ENCODE measurements around the gene TCERG1L. TPM values are rescaled to one million over a fixed set of nuclear protein-coding genes. Genes with fewer than 3 reads are reported as not detected.

TCERG1L gene
- total and polyA plus RNA-seq, 11 donors = 0.11 to 0.25 TPM; not detected in 9

DNA sequence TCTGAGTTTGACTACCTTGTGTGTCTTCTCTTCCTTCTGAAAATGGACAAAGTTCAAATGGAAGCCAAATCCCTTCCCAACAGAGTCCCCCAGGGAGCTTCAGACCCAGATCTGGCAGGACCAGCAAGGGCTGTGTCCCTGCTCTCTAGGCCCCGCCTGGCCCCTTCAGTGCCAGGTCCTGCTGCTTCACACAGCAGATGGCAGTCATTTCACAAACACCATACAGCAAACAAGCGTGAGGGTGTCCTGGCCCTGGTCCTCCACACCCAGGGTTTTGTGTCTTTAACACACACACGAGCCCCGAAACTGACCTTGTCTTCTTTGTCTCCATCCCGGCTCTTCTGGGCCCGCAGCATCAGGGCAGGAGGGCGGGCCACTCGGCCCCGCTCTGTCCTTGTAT is 145.0 kb downstream of the TCERG1L start:
- Histone ChIP-seq H3K27ac (no peak overlapping the region), H3K27me3 (peaks cover 0 to 28% (median 0%) of the 10 kb centered on the region in 9 donors), H3K4me3 (no peak overlapping the region), H3K36me3 (no peaks in the 10 kb centered on the region), H3K9me3 (no peaks in the 10 kb centered on the region), H3K4me1 (no peaks in the 10 kb centered on the region)
- DNase-seq = no peak
- TF ChIP-seq, protein P1, sequence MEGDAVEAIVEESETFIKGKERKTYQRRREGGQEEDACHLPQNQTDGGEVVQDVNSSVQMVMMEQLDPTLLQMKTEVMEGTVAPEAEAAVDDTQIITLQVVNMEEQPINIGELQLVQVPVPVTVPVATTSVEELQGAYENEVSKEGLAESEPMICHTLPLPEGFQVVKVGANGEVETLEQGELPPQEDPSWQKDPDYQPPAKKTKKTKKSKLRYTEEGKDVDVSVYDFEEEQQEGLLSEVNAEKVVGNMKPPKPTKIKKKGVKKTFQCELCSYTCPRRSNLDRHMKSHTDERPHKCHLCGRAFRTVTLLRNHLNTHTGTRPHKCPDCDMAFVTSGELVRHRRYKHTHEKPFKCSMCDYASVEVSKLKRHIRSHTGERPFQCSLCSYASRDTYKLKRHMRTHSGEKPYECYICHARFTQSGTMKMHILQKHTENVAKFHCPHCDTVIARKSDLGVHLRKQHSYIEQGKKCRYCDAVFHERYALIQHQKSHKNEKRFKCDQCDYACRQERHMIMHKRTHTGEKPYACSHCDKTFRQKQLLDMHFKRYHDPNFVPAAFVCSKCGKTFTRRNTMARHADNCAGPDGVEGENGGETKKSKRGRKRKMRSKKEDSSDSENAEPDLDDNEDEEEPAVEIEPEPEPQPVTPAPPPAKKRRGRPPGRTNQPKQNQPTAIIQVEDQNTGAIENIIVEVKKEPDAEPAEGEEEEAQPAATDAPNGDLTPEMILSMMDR (IDR thresholded peaks at IDR 0.05) = no peak
- no peak for TF ChIP-seq POLR2A (IDR thresholded peaks at IDR 0.05)
- 90 to 92% (median 91%) methylated on average over 9 of the region's 9 CpGs for WGBS, 4 donors
- ATAC-seq = no peak
- intact Hi-C loops (cut with DNase I) = no loop called here

DNA sequence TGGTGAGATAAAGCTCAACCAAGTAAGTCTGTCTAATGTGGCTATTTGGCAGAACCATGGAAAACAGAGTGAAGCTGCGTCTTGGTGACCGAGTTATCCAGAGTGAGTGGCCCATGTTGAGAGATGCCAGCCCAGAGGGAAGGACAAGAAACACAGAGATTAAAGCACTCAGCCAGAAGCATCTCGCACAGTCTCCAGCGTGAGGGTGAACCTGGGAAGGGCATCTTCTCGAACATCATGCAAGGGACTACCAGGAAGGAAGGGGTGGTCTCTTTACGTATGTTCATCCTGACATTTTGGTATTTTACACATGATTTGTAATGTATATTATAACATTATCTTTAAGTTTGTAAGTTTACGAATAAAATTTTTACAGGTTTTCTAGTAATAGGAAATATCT is 146.4 kb downstream of the TCERG1L start:
- intact Hi-C loops (cut with DNase I) = no loop called here
- no peak overlapping the region for H3K27ac ChIP-seq
- DNase-seq (no peak), ATAC-seq (no peak)
- 63 to 82% (median 69%) methylated on average over 7 of the region's 7 CpGs for WGBS, 4 donors
- H3K4me1 ChIP-seq = no peaks in the 10 kb centered on the region
- H3K9me3 ChIP-seq = no peaks in the 10 kb centered on the region
- no peaks in the 10 kb centered on the region for H3K36me3 ChIP-seq
- TF ChIP-seq POLR2A (IDR thresholded peaks at IDR 0.05) = no peak
- TF ChIP-seq, protein P1 (IDR thresholded peaks at IDR 0.05) = no peak
- H3K27me3 ChIP-seq = peaks cover 0 to 40% (median 3%) of the 10 kb centered on the region in 9 donors
- no peak overlapping the region for H3K4me3 ChIP-seq

DNA sequence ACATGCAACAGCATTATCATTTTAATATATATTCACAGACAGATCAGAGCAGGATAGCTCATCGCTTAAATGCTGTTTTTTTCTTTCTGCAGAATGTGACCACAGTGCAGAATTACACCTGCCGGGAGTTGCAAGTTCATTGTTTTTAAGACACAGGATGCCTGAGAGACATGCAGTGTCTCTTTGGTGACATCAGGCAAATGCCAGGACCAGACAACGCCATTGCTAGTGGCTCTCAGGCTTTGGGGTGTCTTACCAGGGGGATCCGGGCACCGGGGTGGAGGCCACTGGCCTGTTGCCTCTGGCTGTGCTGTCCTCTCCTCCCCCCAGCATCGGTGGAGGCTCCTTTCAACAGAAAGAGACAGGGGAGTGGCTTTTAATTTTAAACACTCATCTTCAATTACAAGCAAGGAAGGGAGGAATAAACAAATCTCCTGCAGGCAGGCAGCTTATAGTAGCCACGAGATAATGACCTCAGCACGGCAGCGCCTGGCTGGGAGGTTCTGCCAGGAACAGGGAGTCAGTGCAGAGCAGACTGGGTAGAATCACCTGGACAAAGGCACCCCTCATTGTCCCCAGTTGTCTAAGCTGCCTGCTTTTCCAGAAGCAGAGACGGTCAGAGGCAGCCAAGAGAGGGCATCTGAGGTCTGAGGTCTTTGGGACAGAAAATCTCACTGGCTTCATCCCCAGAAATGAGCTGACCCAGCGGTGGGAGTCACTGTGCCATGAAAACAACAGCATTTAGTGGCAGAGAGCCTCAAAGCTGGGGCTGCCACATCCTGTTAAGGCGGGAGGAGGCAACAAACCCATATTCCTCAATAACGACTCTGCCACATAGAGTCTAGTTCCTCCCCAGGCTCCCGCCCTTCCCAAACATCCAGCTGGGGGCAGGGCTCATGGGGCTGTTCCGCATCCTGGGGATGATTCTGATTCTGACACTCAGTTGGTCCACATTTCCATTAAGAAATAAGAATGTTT is 148.4 kb downstream of the TCERG1L start:
- no peak overlapping the region for H3K27ac ChIP-seq

DNA sequence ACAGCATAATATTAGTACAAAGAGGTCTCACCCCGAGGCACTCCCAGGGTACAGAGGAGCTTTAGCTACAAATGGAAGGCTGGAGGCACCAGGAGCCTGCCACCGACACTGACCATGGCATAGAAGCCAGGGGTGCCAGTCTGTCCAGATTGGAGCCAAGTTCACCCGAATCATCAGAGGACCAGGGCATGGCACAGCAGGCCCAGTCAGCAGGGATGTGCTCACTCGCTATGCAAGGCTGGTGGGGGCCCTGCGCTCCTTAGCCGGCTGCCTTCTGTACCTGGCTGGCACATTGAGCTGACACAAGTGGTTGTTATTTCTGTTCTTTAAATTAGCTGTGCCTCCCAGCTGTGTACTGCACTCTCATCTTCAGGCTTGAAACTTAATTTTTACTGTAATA is 149.3 kb downstream of the TCERG1L start:
- DNase-seq (no peak), ATAC-seq (no peak)
- intact Hi-C loops (cut with DNase I) = no loop called here
- Histone ChIP-seq H3K9me3 (no peaks in the 10 kb centered on the region), H3K4me1 (no peaks in the 10 kb centered on the region), H3K4me3 (no peak overlapping the region), H3K36me3 (no peaks in the 10 kb centered on the region), H3K27ac (no peak overlapping the region), H3K27me3 (peaks cover 0 to 51% (median 4%) of the 10 kb centered on the region in 9 donors)
- TF ChIP-seq, protein P1 (IDR thresholded peaks at IDR 0.05) = no peak
- TF ChIP-seq POLR2A (IDR thresholded peaks at IDR 0.05) = no peak
- WGBS, 4 donors = 56 to 75% (median 73%) methylated on average over 5 to 6 of the region's 6 CpGs

More for the DNA sequence above, 148.4 kb downstream of the TCERG1L start:
- WGBS, 4 donors = 62 to 68% (median 66%) methylated on average over 15 of the region's 15 CpGs
- Histone ChIP-seq H3K4me3 (no peak overlapping the region), H3K9me3 (no peaks in the 10 kb centered on the region), H3K27me3 (peaks cover 0 to 51% (median 4%) of the 10 kb centered on the region in 9 donors), H3K36me3 (no peaks in the 10 kb centered on the region), H3K4me1 (no peaks in the 10 kb centered on the region)
- intact Hi-C loops (cut with DNase I) = no loop called here
- ATAC-seq (no peak), DNase-seq (no peak)
- no peak for TF ChIP-seq POLR2A (IDR thresholded peaks at IDR 0.05)
- TF ChIP-seq, protein P1 (IDR thresholded peaks at IDR 0.05) = no peak
